Occipital lobe (tissue), 2 donors: Measurements from ENCODE around the gene CCDC110. TPM values are rescaled to one million over a fixed set of nuclear protein-coding genes. Genes with fewer than 3 reads are reported as not detected.
"Not testable (repeated sequence)": the region's sequence is repeated elsewhere in the genome, so short reads cannot be mapped to it uniquely, and the experiment has no call there.

Experiments used
- DNase-seq: peaks from one replicate; lab custom pipeline; 2025; lab: John Stamatoyannopoulos, UW
- total RNA-seq: library from RNA; depleted of rRNA; stranded (reverse); fragments of >200 nt; gene quantifications from one replicate; pipeline ENCODE4 v1.2.3, GENCODE V29; 2014

The CCDC110 gene
- 1.7 TPM for total RNA-seq

- DNase-seq = peak; percentile 96
Observed at GRCh38 chr4:185471235-185472102, at the start of gene CCDC110. Gene CCDC110, minus strand, starts transcription at chr4:185471733. Its CDS starts 50 bp downstream, at chr4:185471683.

GRCh38 chr4:185520119-185520518 is 48.6 kb upstream of the CCDC110 start:
- no peak for DNase-seq

GRCh38 chr4:185518494-185518893 is 47.0 kb upstream of the CCDC110 start:
- DNase-seq = no peak

DNA sequence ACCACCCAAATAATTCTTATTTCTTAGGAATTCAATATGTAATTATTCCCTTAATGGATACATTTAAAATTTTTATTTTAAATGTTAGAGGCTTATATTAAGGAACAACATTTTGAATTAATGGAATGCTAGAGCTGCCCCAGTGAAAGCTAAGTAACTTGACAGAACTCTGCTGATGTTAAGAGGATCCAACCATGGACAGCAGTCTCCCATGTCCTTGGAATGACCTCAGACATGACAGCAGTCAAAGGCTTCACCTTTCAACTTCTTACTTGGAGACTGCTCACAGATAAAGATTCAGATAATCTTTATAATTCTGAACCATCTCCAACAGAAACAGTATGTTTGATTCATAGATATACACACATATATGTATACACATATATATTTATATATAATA is 46.5 kb upstream of the CCDC110 start:
- DNase-seq = no peak

GRCh38 chr4:185515248-185515647 is 43.7 kb upstream of the CCDC110 start:
- DNase-seq = no peak

- DNase-seq = no peak
Observed at GRCh38 chr4:185514182-185514697, 42.7 kb upstream of the CCDC110 start.

- no peak for DNase-seq
Observed at GRCh38 chr4:185513489-185514181, 42.1 kb upstream of the CCDC110 start.

GRCh38 chr4:185512516-185512915 is 41.0 kb upstream of the CCDC110 start:
- DNase-seq = no peak

DNA sequence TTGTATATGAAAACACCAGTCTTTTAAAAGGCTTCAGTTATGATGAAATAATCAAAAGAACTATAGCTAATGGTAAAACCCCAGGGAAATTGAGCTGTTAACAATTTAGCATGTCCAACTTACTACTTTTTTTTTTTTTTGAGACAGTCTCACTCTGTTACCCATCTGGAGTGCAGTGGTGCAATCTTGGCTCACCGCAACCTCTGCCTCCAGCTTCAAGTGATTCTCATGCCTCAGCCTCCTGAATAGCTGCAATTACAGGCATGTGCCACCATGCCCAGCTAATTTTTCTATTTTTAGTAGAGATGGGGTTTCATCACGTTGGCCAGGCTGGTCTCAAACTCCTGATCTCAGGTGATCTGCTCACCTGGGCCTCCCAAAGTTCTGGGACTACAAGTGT is 39.7 kb upstream of the CCDC110 start:
- DNase-seq = not testable (repeated sequence)

GRCh38 chr4:185510806-185511205 is 39.3 kb upstream of the CCDC110 start:
- DNase-seq = no peak

GRCh38 chr4:185508181-185508580 is 36.6 kb upstream of the CCDC110 start:
- DNase-seq = no peak

GRCh38 chr4:185506422-185506821 is 34.9 kb upstream of the CCDC110 start:
- DNase-seq = no peak

DNA sequence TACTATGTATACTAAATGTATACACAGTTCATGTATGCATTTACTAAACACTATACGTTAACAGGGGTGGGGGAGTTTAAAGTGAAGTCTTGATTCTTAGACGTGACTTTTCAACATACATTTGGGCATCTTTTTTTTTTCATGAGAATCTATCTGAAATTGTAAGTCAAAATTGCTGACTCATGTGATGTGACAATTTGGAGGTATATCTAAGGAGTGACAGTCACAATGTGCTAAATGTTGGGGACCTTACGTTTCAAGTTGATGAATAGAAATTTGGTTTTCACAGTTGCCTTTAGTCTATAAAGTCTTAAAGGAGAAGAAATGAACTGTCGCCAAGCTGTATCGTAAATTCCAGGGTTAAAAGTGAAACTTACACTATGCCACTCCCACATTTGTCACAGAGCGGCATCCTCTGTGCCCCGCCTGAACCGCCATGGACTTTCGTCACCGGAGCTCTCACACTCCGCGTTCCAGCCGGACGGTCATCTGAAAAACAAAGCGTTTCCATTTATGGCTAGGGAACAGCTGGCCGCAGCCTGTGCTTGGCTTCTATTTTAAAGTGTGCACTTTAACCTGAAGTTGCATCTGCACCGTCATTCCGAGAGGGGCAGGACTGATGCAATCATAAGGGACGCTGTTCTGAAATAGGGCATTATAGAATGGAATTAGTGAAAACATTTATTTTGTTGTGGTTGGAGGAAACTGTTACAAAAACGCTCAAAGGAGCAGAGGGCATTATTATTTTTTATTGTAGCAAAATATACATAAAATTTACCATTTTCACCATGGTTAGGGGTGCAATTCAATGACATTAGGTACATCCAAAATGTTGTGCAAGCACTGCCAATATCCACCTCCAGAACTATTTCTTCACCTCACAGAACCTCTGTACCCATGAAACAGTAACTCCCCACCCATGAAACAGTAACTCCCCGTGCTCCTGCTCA is 32.8 kb upstream of the CCDC110 start:
- DNase-seq = no peak

DNA sequence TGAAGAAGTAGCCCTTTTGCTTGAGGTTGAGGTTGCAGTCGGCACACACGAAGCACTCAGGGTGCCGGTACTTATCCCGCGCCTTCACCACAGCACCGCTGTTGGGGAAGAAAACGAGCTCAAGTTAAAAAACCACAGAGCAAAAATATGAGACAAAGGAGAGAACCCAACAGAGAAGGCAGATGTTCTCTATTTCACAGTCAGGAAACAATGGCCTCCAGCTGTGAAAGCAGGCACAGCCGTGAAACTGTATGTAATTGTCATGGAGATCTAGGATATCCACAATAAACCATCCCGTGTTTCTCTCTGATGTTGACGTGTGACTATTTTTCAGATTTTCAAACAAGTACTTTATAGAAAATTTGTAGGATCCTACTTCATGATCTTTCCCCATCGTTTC is 30.9 kb upstream of the CCDC110 start:
- DNase-seq = no peak

GRCh38 chr4:185500576-185500975 is 29.0 kb upstream of the CCDC110 start:
- no peak for DNase-seq

DNA sequence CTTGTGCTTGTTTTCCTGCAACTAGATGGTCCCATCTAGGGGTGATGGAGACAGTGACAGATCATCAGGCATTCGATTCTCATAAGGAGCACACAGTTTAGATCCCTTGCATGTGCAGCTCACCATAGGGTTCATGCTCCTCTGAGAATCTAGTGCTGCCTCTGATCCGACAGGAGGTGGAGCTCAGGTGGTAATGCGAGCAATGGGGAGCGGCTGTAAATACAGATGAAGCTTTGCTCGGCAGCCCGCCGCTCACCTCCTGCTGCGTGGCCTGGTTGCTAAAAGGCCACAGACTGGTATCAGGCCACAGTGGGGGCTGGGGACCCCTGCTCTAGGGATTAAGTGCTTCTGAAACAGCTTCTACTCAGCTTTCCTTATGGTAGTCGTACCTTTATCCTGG is 28.5 kb upstream of the CCDC110 start:
- DNase-seq = no peak

GRCh38 chr4:185488650-185489049 is 17.1 kb upstream of the CCDC110 start:
- DNase-seq = no peak

DNA sequence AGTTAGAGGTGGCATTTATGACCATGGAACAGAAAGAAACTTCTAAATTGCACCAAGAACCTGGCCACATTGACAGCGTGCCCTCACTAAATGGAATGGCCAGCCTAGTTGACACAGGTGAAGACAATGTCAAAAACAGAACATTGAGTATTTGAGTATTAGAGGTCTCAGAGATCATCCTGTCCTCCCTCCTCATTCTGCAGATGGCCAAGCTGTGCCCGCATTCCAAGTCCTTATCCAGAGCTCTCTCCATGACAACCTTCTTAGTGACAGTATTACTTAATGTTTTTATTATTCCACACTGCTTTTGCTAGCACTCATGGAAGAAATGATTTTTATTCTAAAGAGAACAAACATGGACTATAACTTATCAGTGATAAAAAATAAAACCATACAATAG is 9.9 kb upstream of the CCDC110 start:
- no peak for DNase-seq

DNA sequence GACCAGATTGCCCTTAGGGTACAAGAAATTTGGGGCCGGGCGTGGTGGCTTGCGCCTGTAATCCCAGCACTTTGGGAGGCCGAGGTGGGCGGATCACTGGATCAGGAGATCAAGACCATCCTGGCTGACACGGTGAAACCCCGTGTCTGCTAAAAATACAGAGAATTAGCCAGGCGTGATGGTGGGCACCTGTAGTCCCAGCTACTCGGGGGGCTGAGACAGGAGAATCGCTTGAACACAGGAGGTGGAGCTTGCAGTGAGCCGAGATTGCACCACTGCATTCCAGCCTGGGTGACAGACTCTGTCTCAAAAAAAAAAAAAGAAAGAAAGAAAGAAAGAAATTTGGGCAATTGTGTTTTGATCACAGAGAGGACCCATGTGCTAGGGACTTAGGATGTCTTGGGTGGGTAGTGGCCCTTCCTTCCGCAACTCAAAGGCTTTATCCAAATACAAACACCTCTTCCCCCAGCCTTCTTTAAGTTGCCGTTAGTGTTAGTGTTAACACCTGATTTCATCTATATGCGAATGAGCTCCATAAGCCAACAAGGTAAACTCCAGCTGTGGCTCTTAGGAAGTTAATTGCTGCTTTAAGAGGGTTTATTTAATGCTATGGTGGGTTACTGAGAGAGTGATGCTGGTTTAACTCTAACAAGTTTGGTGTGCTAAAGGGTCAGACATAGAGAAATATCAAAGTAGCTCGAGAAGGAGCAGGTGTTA is 8.6 kb upstream of the CCDC110 start:
- no peak for DNase-seq

DNA sequence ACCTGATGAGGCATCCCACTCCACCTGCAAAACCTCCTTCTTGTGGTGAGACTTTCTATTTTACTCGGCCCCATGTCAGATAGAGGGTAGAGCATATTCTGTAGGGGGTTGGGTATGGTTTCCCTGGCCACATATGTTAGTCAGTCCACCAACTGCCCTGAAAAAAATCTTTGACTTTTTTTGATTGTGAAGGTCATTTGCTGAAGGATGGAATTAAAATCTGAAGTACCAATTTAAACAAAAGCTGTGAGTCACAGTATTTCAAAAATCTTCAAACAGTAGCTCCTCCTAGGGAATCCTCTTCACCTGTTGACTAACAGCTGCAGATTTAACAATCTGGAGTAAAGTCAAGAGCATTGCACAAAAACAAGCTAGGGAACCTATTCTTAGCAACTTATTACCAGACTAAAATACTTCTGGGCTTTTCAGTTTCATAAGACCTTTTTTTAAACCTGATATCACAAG is 8.0 kb upstream of the CCDC110 start:
- no peak for DNase-seq

DNA sequence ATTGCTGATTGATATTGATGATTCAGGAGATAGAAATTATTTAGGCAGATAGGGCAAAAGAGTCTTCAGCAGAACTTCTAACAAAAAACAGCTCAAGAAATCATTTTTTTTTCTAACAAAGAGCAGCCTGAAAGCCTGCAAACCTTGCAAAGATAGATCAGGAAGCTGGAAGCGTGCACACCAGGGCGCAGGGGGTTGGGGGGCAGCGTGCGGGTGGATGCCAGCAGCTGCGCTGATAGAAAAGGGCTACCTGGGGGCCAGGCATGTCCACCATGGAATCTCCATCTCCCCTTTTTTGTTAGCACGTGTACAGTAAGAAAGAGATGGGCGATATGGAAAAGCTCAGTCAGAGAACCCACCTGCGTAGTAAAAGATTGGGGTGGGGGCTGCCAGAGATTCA is 1.7 kb upstream of the CCDC110 start:
- DNase-seq = no peak
